Endothelial cell of umbilical vein (primary cell): ENCODE measurements around the gene PGBD5. TPM values are rescaled to one million over a fixed set of nuclear protein-coding genes. Genes with fewer than 3 reads are reported as not detected.

Source experiments
- BruUV-seq: library from RNA; stranded (reverse); fragments of 400-500 nt; replicated peaks from 2 replicates; lab custom pipeline; 2021; lab: Mats Ljungman, UMichigan
- CTCF ChIA-PET: fragments of 300-600, 350-600 bp; sonication (Branson Sonifier 250); formaldehyde crosslinking; loops from one replicate; lab custom pipeline; 2021; ENCODE audit warnings: antibody characterized with exemption, inconsistent platforms; lab: Charles Lee
- POLR2A ChIA-PET: fragments of 300-600, 350-600 bp; sonication (Branson Sonifier 250); formaldehyde crosslinking; loops from one replicate; lab custom pipeline; 2021; ENCODE audit warnings: antibody characterized with exemption, inconsistent platforms; lab: Charles Lee
- DNase-seq: peaks from one replicate; pipeline ENCODE4 v3.0.0-alpha.2; 2011; ENCODE audit warnings: low read depth, low spot score
- FAIRE-seq: peaks from 2 replicates; lab custom pipeline; 2011; peaks lifted over from hg19 to GRCh38; lab: Jason Lieb, UNC
- H2AFZ ChIP-seq: 2 replicates; pipeline ENCODE4 v1.6.0; 2012; ENCODE audit warnings: low read depth, low read length, control low read depth, inconsistent platforms
- H3K27ac ChIP-seq: 2 replicates; pipeline ENCODE4 v1.5.1; 2011; ENCODE audit warnings: low read depth, mild to moderate bottlenecking, control low read depth, low read length, moderate library complexity; ENCODE audit not compliant: insufficient read depth
- H3K27me3 ChIP-seq, 2 experiments: 2 replicates each; pipeline versions ENCODE4 v1.6.0 to v1.6.1; 2011; ENCODE audit warnings: low read length in 2 of 2, mixed read lengths in 1 of 2; ENCODE audit not compliant: control insufficient read depth in 2 of 2, insufficient read depth in 2 of 2
- H3K36me3 ChIP-seq, 2 experiments: 2 replicates in 1 of 2; 3 replicates in 1 of 2; pipeline ENCODE4 v1.5.1; 2011; ENCODE audit warnings: low read length in 2 of 2, mild to moderate bottlenecking in 1 of 2, moderate library complexity in 1 of 2; ENCODE audit not compliant: control insufficient read depth in 2 of 2, insufficient read depth in 2 of 2; ENCODE audit errors: extremely low read depth in 1 of 2
- H3K4me1 ChIP-seq: 3 replicates; pipeline ENCODE4 v1.5.1; 2011; ENCODE audit warnings: mild to moderate bottlenecking, low read length; ENCODE audit not compliant: control insufficient read depth, insufficient read depth; ENCODE audit errors: extremely low read depth
- H3K4me2 ChIP-seq: 2 replicates; pipeline ENCODE4 v1.6.1; 2011; ENCODE audit warnings: low read length, control low read depth, mixed read lengths; ENCODE audit not compliant: insufficient read depth
- H3K4me3 ChIP-seq, 3 experiments: fragments of 200-600 bp in 1 of 3; sonication (generic), shearing (Covaris generic) in 1 of 3; replicated peaks in 1 of 3; 2 replicates each; pipeline ENCODE4 v1.5.1; 2011 to 2016; ENCODE audit warnings: control low read depth in 3 of 3, low read length in 3 of 3, mild to moderate bottlenecking in 2 of 3, inconsistent platforms in 1 of 3, low read depth in 1 of 3, moderate library complexity in 1 of 3; ENCODE audit not compliant: insufficient read depth in 1 of 3
- H3K79me2 ChIP-seq: 2 replicates; pipeline ENCODE4 v1.6.0; 2012; ENCODE audit warnings: low read length, inconsistent platforms; ENCODE audit not compliant: control insufficient read depth, insufficient read depth
- H3K9ac ChIP-seq: replicated peaks from 2 replicates; pipeline ENCODE3; 2011; ENCODE audit warnings: low read length, control low read depth; ENCODE audit not compliant: insufficient read depth; ENCODE audit errors: extremely low read depth
- H3K9me1 ChIP-seq: replicated peaks from 3 replicates; pipeline ENCODE4 v1.6.0; 2011; ENCODE audit warnings: mild to moderate bottlenecking, low read length; ENCODE audit not compliant: control insufficient read depth, insufficient read depth; ENCODE audit errors: extremely low read depth
- H3K9me3 ChIP-seq: replicated peaks from 2 replicates; pipeline ENCODE4 v1.5.1; 2012; ENCODE audit warnings: low read length, inconsistent platforms; ENCODE audit not compliant: control insufficient read depth, insufficient read depth
- H4K20me1 ChIP-seq: replicated peaks from 2 replicates; pipeline ENCODE3; 2011; ENCODE audit warnings: mild to moderate bottlenecking, low read length; ENCODE audit not compliant: control insufficient read depth, insufficient read depth; ENCODE audit errors: extremely low read depth
- EZH2 ChIP-seq: IDR thresholded peaks from 2 replicates; pipeline ENCODE4 v1.6.1; 2012; ENCODE audit warnings: borderline replicate concordance, low read depth, mild to moderate bottlenecking, moderate library complexity, low read length, inconsistent platforms; ENCODE audit not compliant: severe bottlenecking
- FOS ChIP-seq: IDR thresholded peaks from 2 replicates; pipeline ENCODE4 v1.6.1; 2011; ENCODE audit warnings: mild to moderate bottlenecking, low read length, moderate library complexity, borderline replicate concordance; ENCODE audit not compliant: insufficient read depth
- GATA2 ChIP-seq: IDR thresholded peaks from 2 replicates; pipeline ENCODE4 v1.7.0; 2011; ENCODE audit warnings: low read depth, mild to moderate bottlenecking, moderate library complexity, mixed read lengths, low read length; ENCODE audit not compliant: insufficient read length, insufficient read depth
- JUN ChIP-seq: IDR thresholded peaks from 2 replicates; pipeline ENCODE4 v1.6.1; 2011; ENCODE audit warnings: borderline replicate concordance, low read depth; ENCODE audit not compliant: insufficient read length, insufficient read depth
- MYC ChIP-seq: IDR thresholded peaks from one replicate; pipeline ENCODE4 v1.6.1; 2011; ENCODE audit warnings: mild to moderate bottlenecking, low read depth, low read length
- POLR2A ChIP-seq: IDR thresholded peaks from 2 replicates; pipeline ENCODE4 v1.6.1; 2012; ENCODE audit warnings: low read depth, mild to moderate bottlenecking, control low read depth, low read length
- POLR2AphosphoS5 ChIP-seq: IDR thresholded peaks from 2 replicates; pipeline ENCODE4 v1.6.1; 2012; ENCODE audit warnings: low read depth, mild to moderate bottlenecking, control low read depth, low read length, moderate library complexity; ENCODE audit not compliant: insufficient read depth
- dilution Hi-C: fragments of 300-500 bp; cut with MboI; formaldehyde crosslinking; loops from one replicate; pipeline ENCODE4 v1.15.0; 2019; ENCODE audit warnings: low sequenced_read_pairs; ENCODE audit not compliant: extremely low pct_ligation_motif_present
- intact Hi-C: fragments of 100-400 bp; cut with micrococcal nuclease; formaldehyde crosslinking; loops from one replicate; pipeline ENCODE4 v1.10.0; 2022
- polyA plus RNA-seq, 4 experiments: library from polyadenylated mRNA; depleted of rRNA in 3 of 4; stranded (reverse) in 3 of 4; unstranded in 1 of 4; fragments of >200 nt; gene quantifications; 2 replicates each; pipeline versions ENCODE4 v1.2.1 to v1.2.3, GENCODE V29; 2011 to 2012; ENCODE audit warnings: missing spikeins in 1 of 4
- total RNA-seq: library from RNA; stranded (reverse); gene quantifications from 2 replicates; pipeline ENCODE4 v1.2.3, GENCODE V29; 2021
- TF ChIP-seq, protein P1 (sequence below): IDR thresholded peaks from 2 replicates; pipeline ENCODE4 v1.6.1; 2011; ENCODE audit not compliant: insufficient read depth, insufficient read length
- TF ChIP-seq, protein P2 (sequence below), 2 donors: IDR thresholded peaks; 1 replicate in 1 of 2; 2 replicates in 1 of 2; pipeline ENCODE4 v1.5.1; 2011; ENCODE audit warnings: low read length in 2 of 2, mild to moderate bottlenecking in 2 of 2, moderate library complexity in 2 of 2, control low read depth in 1 of 2, inconsistent platforms in 1 of 2, low read depth in 1 of 2; ENCODE audit not compliant: insufficient read depth in 1 of 2; ENCODE audit errors: extremely low read depth in 1 of 2

Gene PGBD5
- total and polyA plus RNA-seq, 2 donors (not counting 3 experiments of a cell fraction or from before 2014, with no cell fraction given), result 0.03 TPM; not detected in 1

DNA sequence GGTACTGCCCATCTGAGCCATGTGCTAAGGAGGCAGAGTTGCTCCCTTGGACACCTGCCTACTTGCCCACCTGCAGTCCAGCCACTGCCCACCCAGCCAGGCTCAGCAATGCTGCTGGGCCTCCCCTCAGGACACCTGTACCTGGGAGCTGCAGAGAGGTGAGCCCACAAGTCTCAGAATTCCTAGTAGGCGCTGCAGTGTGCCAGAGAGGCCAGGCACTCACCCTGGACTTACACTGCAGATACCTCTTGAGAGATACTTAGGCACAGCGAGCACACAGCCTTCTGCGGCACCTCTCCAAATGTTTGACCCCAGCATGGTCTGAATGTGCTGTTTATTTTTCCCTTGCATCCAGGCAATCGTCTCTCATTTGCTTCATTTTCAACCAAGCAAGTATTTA is 71.0 kb downstream of the PGBD5 start:
- no TSS peak for BruUV-seq
- Histone ChIP-seq H3K36me3 (no peaks in the 10 kb centered on the region), H3K4me1 (no peaks in the 10 kb centered on the region), H3K9me3 (no peaks in the 10 kb centered on the region), H3K27ac (no peak overlapping the region), H3K4me2 (no peak overlapping the region), H3K79me2 (no peaks in the 10 kb centered on the region), H4K20me1 (no peaks in the 10 kb centered on the region), H3K9me1 (no peaks in the 10 kb centered on the region), H3K4me3 (no peak overlapping the region), H3K27me3 (no peaks in the 10 kb centered on the region), H3K9ac (no peak overlapping the region), H2AFZ (no peak overlapping the region)
- POLR2A ChIA-PET, result no interaction called here
- dilution Hi-C loops, result no loop called here
- FAIRE-seq, result no peak
- no peak for DNase-seq
- intact Hi-C loops, result no loop called here
- TF ChIP-seq POLR2AphosphoS5 (no peak), POLR2A (no peak), JUN (no peak)
- TF ChIP-seq, protein P1, sequence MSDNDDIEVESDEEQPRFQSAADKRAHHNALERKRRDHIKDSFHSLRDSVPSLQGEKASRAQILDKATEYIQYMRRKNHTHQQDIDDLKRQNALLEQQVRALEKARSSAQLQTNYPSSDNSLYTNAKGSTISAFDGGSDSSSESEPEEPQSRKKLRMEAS, result no peak
- CTCF ChIA-PET, result no interaction called here

DNA sequence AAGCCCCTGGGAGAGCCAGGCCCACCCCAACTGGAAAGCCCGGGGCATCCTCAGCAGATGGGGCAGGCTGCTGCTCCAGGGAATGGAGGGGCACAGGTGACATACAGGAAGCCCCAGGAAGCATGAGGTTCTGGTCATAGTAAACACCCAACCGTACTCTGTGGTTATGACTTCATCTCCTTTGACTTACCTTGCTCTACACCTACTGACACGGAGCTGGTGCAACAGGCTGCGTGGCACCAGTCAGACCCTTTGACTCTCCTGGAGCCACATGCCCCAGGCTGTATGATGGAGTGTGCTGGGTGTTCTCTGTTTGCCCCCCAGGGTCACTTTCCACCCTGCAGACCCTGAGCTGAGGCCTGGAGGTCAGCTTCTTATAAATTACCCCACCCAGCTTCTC is 72.1 kb downstream of the PGBD5 start:
- Histone ChIP-seq H3K27ac (no peak overlapping the region), H3K4me2 (no peak overlapping the region), H3K9ac (no peak overlapping the region), H3K4me3 (no peak overlapping the region), H3K4me1 (no peaks in the 10 kb centered on the region), H3K9me3 (no peaks in the 10 kb centered on the region), H3K27me3 (no peaks in the 10 kb centered on the region), H2AFZ (no peak overlapping the region), H3K36me3 (no peaks in the 10 kb centered on the region), H3K9me1 (no peaks in the 10 kb centered on the region), H3K79me2 (no peaks in the 10 kb centered on the region), H4K20me1 (no peaks in the 10 kb centered on the region)
- FAIRE-seq (no peak), DNase-seq (no peak)
- TF ChIP-seq, protein P1, result no peak
- TF ChIP-seq GATA2 (no peak), EZH2 (no peak), FOS (no peak), JUN (no peak), POLR2AphosphoS5 (no peak), MYC (no peak), POLR2A (no peak)
- TF ChIP-seq, protein P2, sequence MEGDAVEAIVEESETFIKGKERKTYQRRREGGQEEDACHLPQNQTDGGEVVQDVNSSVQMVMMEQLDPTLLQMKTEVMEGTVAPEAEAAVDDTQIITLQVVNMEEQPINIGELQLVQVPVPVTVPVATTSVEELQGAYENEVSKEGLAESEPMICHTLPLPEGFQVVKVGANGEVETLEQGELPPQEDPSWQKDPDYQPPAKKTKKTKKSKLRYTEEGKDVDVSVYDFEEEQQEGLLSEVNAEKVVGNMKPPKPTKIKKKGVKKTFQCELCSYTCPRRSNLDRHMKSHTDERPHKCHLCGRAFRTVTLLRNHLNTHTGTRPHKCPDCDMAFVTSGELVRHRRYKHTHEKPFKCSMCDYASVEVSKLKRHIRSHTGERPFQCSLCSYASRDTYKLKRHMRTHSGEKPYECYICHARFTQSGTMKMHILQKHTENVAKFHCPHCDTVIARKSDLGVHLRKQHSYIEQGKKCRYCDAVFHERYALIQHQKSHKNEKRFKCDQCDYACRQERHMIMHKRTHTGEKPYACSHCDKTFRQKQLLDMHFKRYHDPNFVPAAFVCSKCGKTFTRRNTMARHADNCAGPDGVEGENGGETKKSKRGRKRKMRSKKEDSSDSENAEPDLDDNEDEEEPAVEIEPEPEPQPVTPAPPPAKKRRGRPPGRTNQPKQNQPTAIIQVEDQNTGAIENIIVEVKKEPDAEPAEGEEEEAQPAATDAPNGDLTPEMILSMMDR (IDR thresholded peaks at IDR 0.05; ENCODE audit: extremely low read depth in 1 of 2, insufficient read depth in 1 of 2, low read depth in 1 of 2, low read length in 2 of 2), result no peak
- intact Hi-C loops, result no loop called here
- POLR2A ChIA-PET, result no interaction called here
- no TSS peak for BruUV-seq
- CTCF ChIA-PET, result no interaction called here
- dilution Hi-C loops, result no loop called here
